LNCaP clone FGC (cell line): Measurements from ENCODE around the gene KDM5C.

ENCODE experiments used
- DNase-seq: peaks from one replicate; pipeline ENCODE4 v3.0.0-alpha.2; 2011; ENCODE audit warnings: low read depth
- H3K4me3 ChIP-seq: 2 replicates; pipeline ENCODE4 v1.5.1; 2011; ENCODE audit warnings: mild to moderate bottlenecking, low read depth, low read length, control low read depth
- CTCF ChIP-seq: IDR thresholded peaks from 2 replicates; pipeline ENCODE4 v1.5.1; 2012; ENCODE audit warnings: mild to moderate bottlenecking; ENCODE audit not compliant: control insufficient read depth, insufficient read depth; ENCODE audit errors: extremely low read depth

KDM5C gene

GRCh38 chrX:53194308-53194707 lies 30.7 kb downstream of the KDM5C start:
- DNase-seq = no peak
- no peak overlapping the region for H3K4me3 ChIP-seq
- TF ChIP-seq CTCF = no peak

GRCh38 chrX:53193093-53193492 lies 31.9 kb downstream of the KDM5C start:
- no peak for TF ChIP-seq CTCF
- no peak overlapping the region for H3K4me3 ChIP-seq
- no peak for DNase-seq

GRCh38 chrX:53190363-53190960 lies 34.5 kb downstream of the KDM5C start:
- 0 out of 2 replicates have a peak, but pooled peaks have one; percentile 8 for TF ChIP-seq CTCF
- DNase-seq = no peak
- H3K4me3 ChIP-seq = no peak overlapping the region

DNA sequence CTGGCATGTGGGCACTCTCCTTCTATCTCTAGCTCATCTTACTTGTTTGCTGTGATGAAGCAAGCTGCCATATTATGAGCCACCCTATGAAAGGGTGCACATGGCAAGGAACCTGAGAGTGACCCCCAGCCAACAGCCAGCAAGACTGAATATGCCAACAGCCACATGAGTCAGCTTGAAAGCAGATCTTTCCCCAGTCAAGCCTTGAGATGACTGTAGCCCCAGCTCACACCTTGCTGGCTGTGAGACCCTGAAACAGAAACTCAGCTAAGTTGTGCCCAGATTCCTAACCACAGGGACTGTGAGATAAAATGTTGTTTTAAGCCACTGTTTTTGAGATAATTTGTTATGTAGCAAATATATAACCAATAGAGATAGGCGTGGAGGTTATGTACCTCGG lies 36.2 kb downstream of the KDM5C start:
- H3K4me3 ChIP-seq = no peak overlapping the region
- TF ChIP-seq CTCF = no peak
- no peak for DNase-seq

DNA sequence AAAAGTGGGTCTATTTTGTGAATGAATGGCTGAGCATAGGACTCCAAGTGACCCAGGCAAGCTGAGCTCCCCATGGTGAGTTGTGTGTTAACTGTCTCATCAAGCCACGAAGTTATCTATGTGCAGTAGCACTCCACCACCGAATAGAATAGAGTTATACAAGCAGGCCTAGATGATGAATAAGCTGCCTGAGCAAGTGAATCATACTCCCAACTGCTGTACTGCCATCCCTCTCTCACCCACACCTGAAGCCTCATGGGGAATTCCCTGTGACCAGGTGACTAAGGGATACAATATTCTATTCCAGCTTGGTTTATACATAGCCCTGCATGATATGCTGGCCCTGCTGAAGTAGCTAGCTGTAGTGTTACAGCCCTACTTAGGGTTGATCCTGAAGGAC lies 38.7 kb downstream of the KDM5C start:
- no peak for TF ChIP-seq CTCF
- no peak overlapping the region for H3K4me3 ChIP-seq
- DNase-seq = no peak

DNA sequence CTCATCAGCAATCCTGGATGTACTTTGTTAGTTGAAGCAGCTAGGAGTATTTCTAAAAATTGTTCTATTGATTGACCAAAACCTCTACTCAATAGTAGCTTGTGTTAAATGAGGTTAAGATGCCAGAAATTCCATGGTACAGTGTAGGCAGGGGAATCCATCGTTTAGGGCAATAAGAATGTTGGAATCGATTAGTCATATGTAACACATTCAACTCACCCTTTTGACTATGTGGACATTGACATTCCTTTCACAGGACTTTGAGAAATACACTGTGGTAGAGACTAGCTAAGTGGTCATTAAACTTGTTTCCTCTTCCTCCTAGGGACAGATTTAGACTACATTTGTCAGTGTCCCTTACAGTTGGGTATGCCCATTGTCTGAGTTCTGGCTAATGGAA lies 40.2 kb downstream of the KDM5C start:
- no peak overlapping the region for H3K4me3 ChIP-seq
- TF ChIP-seq CTCF = no peak
- no peak for DNase-seq

DNA sequence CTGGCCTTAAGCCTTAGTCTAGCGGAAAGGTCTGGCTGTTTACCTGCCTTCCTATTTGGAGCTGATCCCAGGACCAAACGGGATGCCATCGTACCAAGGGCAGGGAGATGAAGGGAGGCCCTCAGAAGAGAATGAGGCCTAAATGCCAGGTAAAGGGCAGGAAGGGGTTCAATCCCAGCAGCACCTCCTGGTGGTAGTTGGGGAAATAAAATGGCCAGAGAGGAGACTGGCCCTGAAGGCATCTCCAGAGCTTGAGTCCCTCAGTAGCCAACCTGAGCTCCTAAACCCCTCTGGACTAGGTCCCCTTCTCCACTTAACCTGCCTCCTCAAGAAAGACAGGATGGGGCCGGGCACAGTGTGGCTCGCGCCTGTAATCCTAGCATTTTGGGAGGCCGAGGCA lies 53.7 kb downstream of the KDM5C start:
- no peak overlapping the region for H3K4me3 ChIP-seq
- no peak for DNase-seq
- TF ChIP-seq CTCF = no peak
